Tibial nerve (tissue), 4 donors: ENCODE measurements around the gene GSG1. TPM values are rescaled to one million over a fixed set of nuclear protein-coding genes. Genes with fewer than 3 reads are reported as not detected.
A peak's percentile ranks its signal among the peaks of the same experiment; 100 is the strongest.

Source experiments
- DNase-seq, 2 donors: peaks; one replicate each; pipeline ENCODE4 v3.0.0-alpha.2; 2019; ENCODE audit warnings: low spot score in 2 of 2
- H3K27ac ChIP-seq, 4 donors: fragments of 200-600 bp; sonication (generic) in 3 of 4; one replicate each; pipeline ENCODE4 v1.5.1; 2017 to 2019; ENCODE audit warnings: mild to moderate bottlenecking in 1 of 4
- H3K27me3 ChIP-seq, 2 donors: fragments of 200-600 bp; sonication (generic) in 1 of 2; one replicate each; pipeline versions ENCODE4 v1.5.1 to v1.6.0; 2017 to 2019
- H3K36me3 ChIP-seq, 3 donors: fragments of 200-600 bp; sonication (generic); one replicate each; pipeline ENCODE4 v1.5.1; 2018 to 2019
- H3K4me1 ChIP-seq, 4 donors: fragments of 200-600 bp; sonication (generic) in 3 of 4; one replicate each; pipeline ENCODE4 v1.5.1; 2017 to 2019
- H3K4me3 ChIP-seq, 4 donors: fragments of 200-600 bp; sonication (generic) in 3 of 4; one replicate each; pipeline ENCODE4 v1.5.1; 2017 to 2019; ENCODE audit warnings: mild to moderate bottlenecking in 1 of 4, moderate library complexity in 1 of 4
- H3K9me3 ChIP-seq, 4 donors: fragments of 200-600 bp; sonication (generic) in 3 of 4; one replicate each; pipeline ENCODE4 v1.5.1; 2017 to 2019
- CTCF ChIP-seq, 5 experiments: fragments of 200-600 bp in 3 of 5; fragments of 450-650 bp in 2 of 5; sonication (generic) in 3 of 5; IDR thresholded peaks; one replicate each; pipeline ENCODE4 v1.5.1; 2016 to 2019; ENCODE audit warnings: antibody characterized with exemption in 5 of 5, mild to moderate bottlenecking in 3 of 5, moderate library complexity in 2 of 5
- EP300 ChIP-seq, 2 donors: sonication (generic); formaldehyde crosslinking; IDR thresholded peaks; one replicate each; pipeline ENCODE4 v1.6.1; 2017; ENCODE audit warnings: antibody characterized with exemption in 2 of 2, mild to moderate bottlenecking in 1 of 2
- POLR2A ChIP-seq, 2 donors: fragments of 450-650 bp; IDR thresholded peaks; one replicate each; pipeline ENCODE4 v1.6.1; 2017; ENCODE audit warnings: antibody characterized with exemption in 2 of 2, mild to moderate bottlenecking in 2 of 2, moderate library complexity in 2 of 2
- WGBS, 2 donors: methylation state at CpG; one replicate each; pipeline ENCODE4 v1.1.5; 2018; 5-methylcytosine and 5-hydroxymethylcytosine counted together
- total RNA-seq, 4 donors: library from RNA; depleted of rRNA; stranded (reverse); fragments of >200 nt; gene quantifications; one replicate each; pipeline ENCODE4 v1.1.0, GENCODE V29; 2016

Gene GSG1
- total RNA-seq, 4 donors from 2014 or later = not detected

GRCh38 chr12:13148485-13148847 lies 45.0 kb upstream of the GSG1 start:
- peak in 1 of 2 donors; percentile 25 for DNase-seq
- H3K4me3 ChIP-seq = no peak overlapping the region
- H3K9me3 ChIP-seq = peaks cover 0 to 4% (median 0%) of the 10 kb centered on the region in 4 donors
- no peaks in the 10 kb centered on the region for H3K36me3 ChIP-seq
- WGBS, 2 donors = 68 to 75% methylated on average over 3 of the region's 3 CpGs
- H3K27me3 ChIP-seq = no peaks in the 10 kb centered on the region
- TF ChIP-seq CTCF (IDR thresholded peaks at IDR 0.05) (no peak), EP300 (IDR thresholded peaks at IDR 0.05) (peak in 1 of 2 donors; percentile 21), POLR2A (IDR thresholded peaks at IDR 0.05) (no peak)
- H3K27ac ChIP-seq = peak overlapping the region in 2 of 4 donors; percentile 57 to 68
- H3K4me1 ChIP-seq = peaks cover 0 to 59% (median 7%) of the 10 kb centered on the region in 4 donors

GRCh38 chr12:13147688-13148484 lies 44.4 kb upstream of the GSG1 start:
- Histone ChIP-seq H3K27ac (peak overlapping the region in 2 of 4 donors; percentile 68 to 70), H3K9me3 (peaks cover 0 to 4% (median 0%) of the 10 kb centered on the region in 4 donors), H3K27me3 (no peaks in the 10 kb centered on the region), H3K4me1 (peaks cover 0 to 53% (median 5%) of the 10 kb centered on the region in 4 donors), H3K36me3 (no peaks in the 10 kb centered on the region), H3K4me3 (no peak overlapping the region)
- DNase-seq = peak in 1 of 2 donors; percentile 7
- TF ChIP-seq POLR2A (IDR thresholded peaks at IDR 0.05) = no peak
- no peak for TF ChIP-seq EP300 (IDR thresholded peaks at IDR 0.05)
- TF ChIP-seq CTCF (IDR thresholded peaks at IDR 0.05) = no peak
- WGBS, 2 donors = 59 to 61% methylated on average over 12 of the region's 12 CpGs

GRCh38 chr12:13146336-13146938 lies 43.0 kb upstream of the GSG1 start:
- WGBS, 2 donors = 57 to 64% methylated on average over 3 of the region's 3 CpGs
- Histone ChIP-seq H3K4me1 (peaks cover 0 to 47% (median 5%) of the 10 kb centered on the region in 4 donors), H3K36me3 (no peaks in the 10 kb centered on the region), H3K27ac (peak overlapping the region in 3 of 4 donors; percentile 55 to 70 (median 56)), H3K27me3 (no peaks in the 10 kb centered on the region), H3K9me3 (peaks cover 0 to 2% (median 0%) of the 10 kb centered on the region in 4 donors), H3K4me3 (no peak overlapping the region)
- TF ChIP-seq POLR2A (IDR thresholded peaks at IDR 0.05) (no peak), CTCF (IDR thresholded peaks at IDR 0.05) (no peak), EP300 (IDR thresholded peaks at IDR 0.05) (peak in 1 of 2 donors; percentile 89)
- DNase-seq = peak in 1 of 2 donors; percentile 66

- no peak for DNase-seq
- Histone ChIP-seq H3K36me3 (no peaks in the 10 kb centered on the region), H3K27ac (no peak overlapping the region), H3K27me3 (no peaks in the 10 kb centered on the region), H3K4me1 (peaks cover 0 to 41% (median 5%) of the 10 kb centered on the region in 4 donors), H3K9me3 (no peaks in the 10 kb centered on the region), H3K4me3 (no peak overlapping the region)
- TF ChIP-seq CTCF (IDR thresholded peaks at IDR 0.05) (no peak), POLR2A (IDR thresholded peaks at IDR 0.05) (no peak), EP300 (IDR thresholded peaks at IDR 0.05) (no peak)
- WGBS, 2 donors = 87 to 90% methylated on average over 2 of the region's 2 CpGs
These were observed 40.9 kb upstream of the GSG1 start for GRCh38 chr12:13144266-13144828.

DNA sequence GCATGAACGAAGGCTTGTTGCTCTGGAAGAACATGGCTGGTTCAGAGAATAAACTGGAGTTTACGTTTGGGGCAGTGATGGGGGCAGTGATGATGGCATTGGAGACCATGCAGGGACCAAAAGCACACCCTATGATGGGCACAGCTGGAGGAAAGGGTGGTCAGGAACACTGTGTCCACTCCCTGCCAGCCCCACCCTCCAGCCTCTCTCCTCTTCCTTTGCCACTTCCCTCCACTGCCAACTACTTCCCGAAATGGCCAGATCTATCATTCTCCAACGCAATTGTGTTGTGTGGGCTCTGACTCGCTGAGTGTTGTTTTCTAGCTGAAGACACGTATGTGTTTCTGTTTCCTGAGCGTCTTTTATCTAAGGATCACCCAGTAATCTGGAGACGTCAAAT lies 39.3 kb upstream of the GSG1 start:
- TF ChIP-seq POLR2A (IDR thresholded peaks at IDR 0.05) (no peak), EP300 (IDR thresholded peaks at IDR 0.05) (peak in 1 of 2 donors; percentile 57)
- DNase-seq = no peak
- Histone ChIP-seq H3K27me3 (no peaks in the 10 kb centered on the region), H3K9me3 (no peaks in the 10 kb centered on the region), H3K4me1 (peaks cover 0 to 25% (median 5%) of the 10 kb centered on the region in 4 donors), H3K4me3 (no peak overlapping the region), H3K36me3 (no peaks in the 10 kb centered on the region), H3K27ac (no peak overlapping the region)
- WGBS, 2 donors = 85 to 91% methylated on average over 8 of the region's 8 CpGs
